Neural cell (in vitro differentiated cells): ENCODE results near the gene TBC1D2.

Experiments
- EP300 ChIP-seq: fragments of 450-650 bp; conservative IDR thresholded peaks from 2 replicates; pipeline ENCODE4 v1.6.1; 2014; ENCODE audit warnings: antibody characterized with exemption, mild to moderate bottlenecking, moderate library complexity; ENCODE audit not compliant: poor library complexity, severe bottlenecking
- EZH2 ChIP-seq: fragments of 200-600, 300-800 bp; shearing (Covaris generic), sonication (generic); IDR thresholded peaks from 2 replicates; pipeline ENCODE4 v1.6.1; 2014; ENCODE audit warnings: antibody characterized with exemption, low read length, borderline replicate concordance, mild to moderate bottlenecking; ENCODE audit not compliant: insufficient read depth, poor library complexity, severe bottlenecking
- POLR2AphosphoS5 ChIP-seq: IDR thresholded peaks from 2 replicates; pipeline ENCODE4 v1.6.1; 2012
- RAD21 ChIP-seq: fragments of 450-650 bp; conservative IDR thresholded peaks from 2 replicates; pipeline ENCODE4 v1.6.1; 2014; ENCODE audit warnings: antibody characterized with exemption, mild to moderate bottlenecking, moderate library complexity
- SMC3 ChIP-seq: fragments of 450-650 bp; conservative IDR thresholded peaks from 2 replicates; pipeline ENCODE4 v1.6.1; 2014; ENCODE audit warnings: antibody characterized with exemption, mild to moderate bottlenecking, moderate library complexity; ENCODE audit not compliant: poor library complexity
- TAF1 ChIP-seq: IDR thresholded peaks from 2 replicates; pipeline ENCODE4 v1.6.1; 2012; ENCODE audit warnings: low read depth
- TF ChIP-seq, protein P1 (sequence below): IDR thresholded peaks from 2 replicates; pipeline ENCODE4 v1.6.1; 2012; ENCODE audit warnings: borderline replicate concordance
- TF ChIP-seq, protein P2 (sequence below): fragments of 450-650 bp; IDR thresholded peaks from 2 replicates; pipeline ENCODE4 v1.5.1; 2014; ENCODE audit warnings: antibody characterized with exemption, mild to moderate bottlenecking, moderate library complexity; ENCODE audit not compliant: poor library complexity, severe bottlenecking

DNA sequence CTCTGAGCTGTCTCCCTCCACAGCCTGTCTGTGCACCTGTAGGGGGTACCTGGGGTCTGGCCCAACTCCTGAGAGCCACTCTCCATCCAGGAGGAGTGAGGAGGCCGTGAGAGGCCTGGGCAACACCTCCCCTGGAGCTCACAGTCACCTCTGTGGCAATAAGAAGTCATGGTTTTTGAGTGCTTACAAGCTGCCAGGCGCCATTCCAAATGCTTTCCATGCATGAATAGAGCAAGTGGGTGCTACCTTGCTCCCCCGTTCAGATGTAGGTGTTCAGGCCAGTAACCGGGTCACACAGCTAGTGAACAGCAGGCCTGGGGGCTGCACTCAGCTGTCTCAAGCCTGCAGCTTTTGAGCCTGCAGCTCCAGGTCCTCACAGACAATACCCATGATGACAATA lies 93.6 kb downstream of the TBC1D2 start:
- TF ChIP-seq, protein P1, sequence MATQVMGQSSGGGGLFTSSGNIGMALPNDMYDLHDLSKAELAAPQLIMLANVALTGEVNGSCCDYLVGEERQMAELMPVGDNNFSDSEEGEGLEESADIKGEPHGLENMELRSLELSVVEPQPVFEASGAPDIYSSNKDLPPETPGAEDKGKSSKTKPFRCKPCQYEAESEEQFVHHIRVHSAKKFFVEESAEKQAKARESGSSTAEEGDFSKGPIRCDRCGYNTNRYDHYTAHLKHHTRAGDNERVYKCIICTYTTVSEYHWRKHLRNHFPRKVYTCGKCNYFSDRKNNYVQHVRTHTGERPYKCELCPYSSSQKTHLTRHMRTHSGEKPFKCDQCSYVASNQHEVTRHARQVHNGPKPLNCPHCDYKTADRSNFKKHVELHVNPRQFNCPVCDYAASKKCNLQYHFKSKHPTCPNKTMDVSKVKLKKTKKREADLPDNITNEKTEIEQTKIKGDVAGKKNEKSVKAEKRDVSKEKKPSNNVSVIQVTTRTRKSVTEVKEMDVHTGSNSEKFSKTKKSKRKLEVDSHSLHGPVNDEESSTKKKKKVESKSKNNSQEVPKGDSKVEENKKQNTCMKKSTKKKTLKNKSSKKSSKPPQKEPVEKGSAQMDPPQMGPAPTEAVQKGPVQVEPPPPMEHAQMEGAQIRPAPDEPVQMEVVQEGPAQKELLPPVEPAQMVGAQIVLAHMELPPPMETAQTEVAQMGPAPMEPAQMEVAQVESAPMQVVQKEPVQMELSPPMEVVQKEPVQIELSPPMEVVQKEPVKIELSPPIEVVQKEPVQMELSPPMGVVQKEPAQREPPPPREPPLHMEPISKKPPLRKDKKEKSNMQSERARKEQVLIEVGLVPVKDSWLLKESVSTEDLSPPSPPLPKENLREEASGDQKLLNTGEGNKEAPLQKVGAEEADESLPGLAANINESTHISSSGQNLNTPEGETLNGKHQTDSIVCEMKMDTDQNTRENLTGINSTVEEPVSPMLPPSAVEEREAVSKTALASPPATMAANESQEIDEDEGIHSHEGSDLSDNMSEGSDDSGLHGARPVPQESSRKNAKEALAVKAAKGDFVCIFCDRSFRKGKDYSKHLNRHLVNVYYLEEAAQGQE, result no peak
- TF ChIP-seq, protein P2, sequence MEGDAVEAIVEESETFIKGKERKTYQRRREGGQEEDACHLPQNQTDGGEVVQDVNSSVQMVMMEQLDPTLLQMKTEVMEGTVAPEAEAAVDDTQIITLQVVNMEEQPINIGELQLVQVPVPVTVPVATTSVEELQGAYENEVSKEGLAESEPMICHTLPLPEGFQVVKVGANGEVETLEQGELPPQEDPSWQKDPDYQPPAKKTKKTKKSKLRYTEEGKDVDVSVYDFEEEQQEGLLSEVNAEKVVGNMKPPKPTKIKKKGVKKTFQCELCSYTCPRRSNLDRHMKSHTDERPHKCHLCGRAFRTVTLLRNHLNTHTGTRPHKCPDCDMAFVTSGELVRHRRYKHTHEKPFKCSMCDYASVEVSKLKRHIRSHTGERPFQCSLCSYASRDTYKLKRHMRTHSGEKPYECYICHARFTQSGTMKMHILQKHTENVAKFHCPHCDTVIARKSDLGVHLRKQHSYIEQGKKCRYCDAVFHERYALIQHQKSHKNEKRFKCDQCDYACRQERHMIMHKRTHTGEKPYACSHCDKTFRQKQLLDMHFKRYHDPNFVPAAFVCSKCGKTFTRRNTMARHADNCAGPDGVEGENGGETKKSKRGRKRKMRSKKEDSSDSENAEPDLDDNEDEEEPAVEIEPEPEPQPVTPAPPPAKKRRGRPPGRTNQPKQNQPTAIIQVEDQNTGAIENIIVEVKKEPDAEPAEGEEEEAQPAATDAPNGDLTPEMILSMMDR, result no peak
- TF ChIP-seq EZH2 (no peak), POLR2AphosphoS5 (no peak), TAF1 (no peak), RAD21 (no peak), EP300 (no peak), SMC3 (no peak)
